LNCaP clone FGC (cell line): ENCODE data around the gene DEPDC5.

Experiments used
- DNase-seq: peaks from one replicate; pipeline ENCODE4 v3.0.0-alpha.2; 2011; ENCODE audit warnings: low read depth
- H3K4me3 ChIP-seq: 2 replicates; pipeline ENCODE4 v1.5.1; 2011; ENCODE audit warnings: mild to moderate bottlenecking, low read depth, low read length, control low read depth
- TF ChIP-seq, protein P1 (sequence below): IDR thresholded peaks from 2 replicates; pipeline ENCODE4 v1.5.1; 2012; ENCODE audit warnings: mild to moderate bottlenecking; ENCODE audit not compliant: control insufficient read depth, insufficient read depth; ENCODE audit errors: extremely low read depth

The DEPDC5 gene

DNA sequence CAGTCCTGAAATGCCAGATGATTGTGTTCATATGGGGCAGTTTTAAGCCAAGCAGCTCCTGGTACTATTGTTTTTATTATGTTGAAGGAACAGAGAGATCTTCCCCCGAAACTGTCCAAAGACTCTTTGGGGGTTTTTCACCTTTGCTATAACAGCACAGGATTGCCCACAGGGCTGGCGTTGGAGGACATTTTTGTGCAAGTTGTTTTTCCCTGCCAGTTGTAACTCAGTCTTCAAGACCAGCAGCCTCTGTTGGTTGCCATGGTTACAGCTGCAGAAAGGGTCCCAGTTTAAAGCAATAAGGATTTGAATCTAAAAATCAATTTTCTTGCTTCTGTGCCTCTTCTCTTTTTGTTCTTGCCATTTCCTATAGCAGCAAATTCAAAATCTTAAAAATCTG lies 145.1 kb downstream of the DEPDC5 start:
- H3K4me3 ChIP-seq = no peak overlapping the region
- DNase-seq = no peak
- TF ChIP-seq, protein P1, sequence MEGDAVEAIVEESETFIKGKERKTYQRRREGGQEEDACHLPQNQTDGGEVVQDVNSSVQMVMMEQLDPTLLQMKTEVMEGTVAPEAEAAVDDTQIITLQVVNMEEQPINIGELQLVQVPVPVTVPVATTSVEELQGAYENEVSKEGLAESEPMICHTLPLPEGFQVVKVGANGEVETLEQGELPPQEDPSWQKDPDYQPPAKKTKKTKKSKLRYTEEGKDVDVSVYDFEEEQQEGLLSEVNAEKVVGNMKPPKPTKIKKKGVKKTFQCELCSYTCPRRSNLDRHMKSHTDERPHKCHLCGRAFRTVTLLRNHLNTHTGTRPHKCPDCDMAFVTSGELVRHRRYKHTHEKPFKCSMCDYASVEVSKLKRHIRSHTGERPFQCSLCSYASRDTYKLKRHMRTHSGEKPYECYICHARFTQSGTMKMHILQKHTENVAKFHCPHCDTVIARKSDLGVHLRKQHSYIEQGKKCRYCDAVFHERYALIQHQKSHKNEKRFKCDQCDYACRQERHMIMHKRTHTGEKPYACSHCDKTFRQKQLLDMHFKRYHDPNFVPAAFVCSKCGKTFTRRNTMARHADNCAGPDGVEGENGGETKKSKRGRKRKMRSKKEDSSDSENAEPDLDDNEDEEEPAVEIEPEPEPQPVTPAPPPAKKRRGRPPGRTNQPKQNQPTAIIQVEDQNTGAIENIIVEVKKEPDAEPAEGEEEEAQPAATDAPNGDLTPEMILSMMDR = no peak

DNA sequence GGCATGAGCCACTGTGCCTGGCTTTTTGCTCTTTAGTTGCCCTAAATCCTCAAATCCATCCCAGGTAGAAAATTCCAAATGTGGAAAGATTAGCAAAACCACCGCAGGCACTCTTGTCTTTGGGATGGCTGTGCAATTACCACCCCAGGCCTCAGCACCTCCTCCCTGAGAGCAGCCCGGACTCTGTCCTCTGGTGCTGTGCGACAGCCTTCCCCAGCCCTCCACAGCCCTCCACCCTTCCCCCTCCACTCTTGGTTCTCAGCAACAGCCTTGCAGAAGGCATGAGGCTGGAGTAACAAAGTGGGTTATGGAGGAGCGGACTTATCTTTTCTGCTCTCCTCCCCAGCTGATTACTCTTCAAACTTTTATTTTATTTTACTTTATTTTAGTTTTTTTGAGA lies 145.8 kb downstream of the DEPDC5 start:
- H3K4me3 ChIP-seq = no peak overlapping the region
- DNase-seq = no peak
- TF ChIP-seq, protein P1 = no peak

DNA sequence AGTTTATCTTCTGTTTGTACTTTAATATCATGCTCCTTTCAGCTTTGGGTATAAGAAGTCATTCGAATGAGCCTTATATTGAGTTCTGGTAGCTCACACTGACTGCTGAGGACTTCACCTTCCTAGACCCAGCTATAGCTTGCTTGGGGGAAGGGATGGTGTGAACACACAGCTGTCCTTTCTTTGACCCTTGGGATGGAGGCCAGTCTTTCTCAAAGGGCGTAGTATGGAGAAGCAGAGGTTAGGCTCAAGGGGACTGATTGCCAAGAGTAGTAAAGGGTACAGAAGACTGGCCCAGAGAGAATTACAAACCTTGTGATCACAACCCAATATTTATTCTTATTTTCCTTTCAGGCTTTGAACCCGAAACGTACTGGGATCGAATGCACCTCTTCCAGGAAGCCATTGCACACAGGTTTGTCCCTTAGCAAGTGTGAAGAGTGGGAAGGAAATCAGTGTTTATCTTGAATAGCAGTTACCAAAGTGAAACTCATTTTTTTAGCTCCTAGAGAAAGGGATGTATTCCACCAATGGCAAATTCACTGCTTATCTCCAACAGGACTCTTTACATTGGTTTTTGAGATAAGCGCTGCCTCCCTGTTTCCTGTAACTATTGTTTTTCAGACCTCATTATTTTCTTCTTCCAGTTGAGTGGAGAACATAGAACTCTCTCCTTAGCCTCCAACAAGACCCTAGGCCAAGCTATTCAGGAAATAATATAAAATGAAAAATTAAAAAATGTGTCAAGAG lies 147.7 kb downstream of the DEPDC5 start:
- TF ChIP-seq, protein P1 = no peak
- H3K4me3 ChIP-seq = no peak overlapping the region
- no peak for DNase-seq

DNA sequence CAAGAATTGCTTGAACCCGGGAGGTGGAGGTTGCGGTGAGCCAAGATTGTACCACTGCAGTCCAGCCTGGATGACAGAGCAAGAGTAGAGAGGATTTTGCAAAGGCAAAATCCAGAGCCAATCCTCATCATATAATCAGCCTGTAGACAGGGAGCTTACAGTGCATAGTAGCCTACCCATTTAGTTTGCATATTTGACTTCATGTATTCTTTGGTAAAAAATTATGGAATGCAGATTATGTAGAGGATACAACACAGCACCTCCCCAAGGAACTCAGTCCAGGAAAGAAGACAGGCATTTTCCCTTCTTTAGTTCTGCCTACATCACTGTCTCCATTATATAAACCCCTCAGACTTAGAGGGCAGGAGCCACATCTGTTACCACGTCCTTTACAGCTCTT lies 150.8 kb downstream of the DEPDC5 start:
- no peak overlapping the region for H3K4me3 ChIP-seq
- no peak for DNase-seq
- TF ChIP-seq, protein P1 = no peak

DNA sequence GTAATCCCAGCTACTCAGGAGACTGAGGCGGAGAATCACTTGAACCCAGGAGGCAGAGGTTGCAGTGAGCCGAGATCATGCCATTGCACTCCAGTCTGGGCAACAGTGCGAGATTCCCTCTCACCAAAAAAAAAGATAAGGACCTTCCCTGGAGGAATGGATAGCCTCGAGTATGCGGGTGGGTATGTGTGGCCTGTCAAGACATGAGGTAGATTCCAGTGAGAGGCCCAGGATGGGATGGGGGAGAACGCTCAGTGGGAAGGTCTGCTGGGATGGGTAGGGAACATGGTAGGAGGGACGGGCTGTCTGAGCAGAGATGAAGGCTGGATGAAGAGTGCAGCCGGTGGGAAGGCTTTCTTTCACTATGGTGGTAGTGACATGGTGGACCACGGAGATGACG lies 151.5 kb downstream of the DEPDC5 start:
- DNase-seq = no peak
- H3K4me3 ChIP-seq = no peak overlapping the region
- TF ChIP-seq, protein P1 = no peak

DNA sequence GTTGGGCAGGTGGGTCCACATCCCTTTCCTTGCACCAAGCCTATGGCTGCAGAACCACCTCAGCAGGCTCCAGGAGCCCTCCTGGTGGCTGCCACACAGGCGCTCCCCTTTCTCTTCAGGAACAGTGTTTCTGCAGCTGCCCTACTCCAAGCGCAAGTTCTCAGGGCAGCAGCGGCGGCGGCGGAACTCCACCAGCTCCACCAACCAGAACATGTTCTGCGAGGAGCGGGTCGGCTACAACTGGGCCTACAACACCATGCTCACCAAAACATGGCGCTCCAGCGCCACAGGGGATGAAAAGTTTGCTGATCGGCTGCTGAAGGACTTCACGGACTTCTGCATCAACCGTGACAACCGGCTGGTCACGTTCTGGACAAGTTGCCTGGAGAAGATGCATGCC lies 152.3 kb downstream of the DEPDC5 start:
- DNase-seq = no peak
- H3K4me3 ChIP-seq = no peak overlapping the region
- TF ChIP-seq, protein P1 = no peak

DNA sequence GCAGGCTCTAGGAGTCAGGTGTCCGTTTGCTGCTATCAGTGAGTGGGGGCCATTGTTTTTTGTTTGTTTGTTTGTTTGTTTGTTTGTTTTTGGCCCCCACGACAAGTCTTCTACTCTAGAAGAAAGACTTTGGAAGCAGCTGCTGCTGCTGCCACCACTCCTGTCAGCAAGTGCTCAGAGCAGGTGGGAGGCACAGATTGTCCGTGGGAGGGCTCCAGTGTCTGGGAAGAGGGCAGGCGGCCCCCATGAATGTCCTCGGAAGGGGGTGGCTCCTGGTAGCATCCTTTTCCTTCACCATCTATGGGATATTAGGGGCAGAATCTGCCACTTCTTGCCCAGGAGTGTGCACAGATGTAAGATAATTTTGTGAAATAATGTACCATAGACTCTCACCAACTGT lies 152.8 kb downstream of the DEPDC5 start:
- DNase-seq = no peak
- no peak overlapping the region for H3K4me3 ChIP-seq
- TF ChIP-seq, protein P1 = no peak
